D341Med (cell line): ENCODE results near the gene NPFFR1.

Experiments used
- DNase-seq: peaks from one replicate; pipeline ENCODE4 v3.0.0; 2012; ENCODE audit warnings: low spot score

The NPFFR1 gene

DNA sequence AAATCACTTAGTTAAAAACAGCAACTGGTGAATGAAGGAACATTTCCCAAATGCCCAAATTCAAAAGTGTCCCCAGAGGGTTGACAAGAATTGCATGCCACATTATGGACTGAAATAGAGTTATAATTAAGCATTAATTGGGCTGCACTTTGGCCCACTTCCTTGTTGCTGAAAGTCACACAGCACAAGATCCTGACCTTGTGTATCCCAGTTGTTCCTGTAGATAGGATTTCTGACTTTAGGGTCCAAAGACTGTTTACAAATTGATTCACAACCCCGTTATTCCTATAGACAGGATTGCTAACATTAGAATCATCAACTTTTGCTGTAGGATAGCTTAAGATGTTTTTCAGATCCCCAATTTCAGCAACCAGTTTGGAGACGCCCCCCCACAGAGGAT is 31.5 kb upstream of the NPFFR1 start:
- no peak for DNase-seq

GRCh38 chr10:70312972-70313371 is 29.2 kb upstream of the NPFFR1 start:
- DNase-seq: no peak

DNA sequence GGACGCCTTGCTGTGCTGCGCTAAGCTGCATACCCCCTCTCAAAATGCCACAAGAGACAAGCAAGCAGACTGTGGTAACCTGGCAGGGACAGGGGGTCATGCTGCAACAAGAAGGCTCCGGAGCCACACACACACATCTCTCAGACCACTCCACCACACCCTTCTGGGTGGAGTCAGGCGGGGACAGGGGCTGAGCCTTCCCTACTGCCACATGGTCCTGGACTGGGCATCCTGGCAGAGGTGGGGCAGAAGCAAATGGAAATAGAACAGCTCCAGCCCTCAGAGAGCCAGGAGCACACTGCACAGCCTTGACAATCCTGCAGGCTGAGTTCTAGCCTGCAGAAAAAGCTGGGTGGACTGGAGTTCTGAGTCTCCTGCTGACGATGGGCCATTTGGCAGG is 28.4 kb upstream of the NPFFR1 start:
- no peak for DNase-seq

DNA sequence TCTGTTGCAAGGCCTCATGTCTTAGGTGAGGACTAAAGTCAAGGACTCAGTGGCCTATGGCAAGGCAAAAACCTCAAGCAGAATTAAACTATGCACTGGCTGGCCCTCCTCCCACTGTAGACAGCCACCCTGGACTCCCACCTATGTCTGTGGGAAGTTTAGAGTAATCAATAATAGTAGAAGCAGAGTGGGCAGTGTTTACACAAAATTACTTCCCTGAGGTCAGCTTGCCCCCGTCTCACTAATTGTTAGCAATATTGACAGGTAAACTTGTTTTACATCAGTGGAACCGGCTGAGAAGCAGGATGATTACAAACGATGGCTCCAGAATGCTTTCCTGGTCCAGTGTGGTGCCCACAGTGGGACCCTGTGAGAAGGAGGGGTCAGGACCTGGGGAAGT is 27.9 kb upstream of the NPFFR1 start:
- DNase-seq: no peak

DNA sequence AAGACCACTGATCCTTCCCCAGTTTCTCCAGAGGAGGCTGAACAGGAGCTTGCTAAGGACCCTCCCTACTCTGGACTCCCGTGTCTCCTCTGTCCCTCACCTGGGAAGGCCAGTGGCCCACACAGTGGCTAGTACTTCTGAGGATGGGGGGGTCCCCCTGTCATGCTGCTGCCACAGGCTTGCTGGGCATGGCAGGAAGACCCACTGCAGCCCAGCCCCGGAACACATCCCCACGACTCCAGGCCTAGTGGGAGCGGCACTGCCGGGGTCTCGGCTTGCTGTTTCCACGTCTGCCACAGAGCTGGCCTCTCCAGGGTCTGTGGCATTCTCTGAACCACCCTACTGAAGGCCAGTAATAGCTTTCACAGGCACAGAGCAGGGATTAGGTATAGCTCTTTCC is 25.9 kb upstream of the NPFFR1 start:
- no peak for DNase-seq

DNA sequence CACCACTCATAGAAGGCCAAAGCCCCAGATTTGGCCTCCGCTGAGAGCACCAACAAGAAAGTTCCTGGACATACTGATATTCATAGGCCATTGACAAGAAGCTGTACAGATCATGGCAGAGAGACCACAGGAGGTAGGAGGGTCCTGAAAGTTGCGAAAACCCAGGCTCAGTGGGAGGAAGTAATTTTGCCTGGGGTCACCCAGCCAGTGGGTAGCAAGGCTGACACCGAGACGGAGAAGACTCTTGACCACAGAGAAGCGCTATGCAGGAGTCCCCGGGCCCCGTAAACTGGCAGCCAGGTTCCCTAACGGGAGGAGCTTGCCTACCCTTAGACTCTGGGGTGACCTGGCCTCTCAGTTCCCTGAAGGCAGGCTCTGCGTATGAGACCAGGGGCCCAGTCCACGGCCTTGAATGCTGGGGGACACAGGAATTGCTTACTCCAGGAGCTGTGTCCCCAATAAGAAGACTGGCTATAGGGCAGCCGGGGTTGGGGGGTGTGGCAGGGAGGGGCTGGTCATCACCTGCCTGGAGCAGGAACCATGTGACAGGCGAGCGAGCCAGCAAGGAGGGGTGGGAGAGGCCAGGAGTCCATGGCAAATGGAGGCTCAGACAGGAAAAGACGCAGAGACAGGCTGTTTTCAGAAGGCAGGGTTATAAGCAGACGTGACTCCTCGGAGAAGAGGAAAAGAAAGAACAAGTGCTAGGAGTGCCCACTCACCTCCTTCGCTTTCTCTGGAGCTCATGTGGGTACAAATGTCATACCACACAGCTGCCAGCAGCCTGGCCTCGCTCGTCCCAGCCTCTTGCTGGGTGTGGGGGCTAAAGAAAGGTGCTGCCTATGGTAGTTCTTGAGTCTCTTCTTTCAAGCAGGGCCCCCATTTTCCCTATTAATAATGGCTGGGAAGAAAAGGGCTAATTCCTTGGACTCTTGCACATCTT is 24.6 kb upstream of the NPFFR1 start:
- DNase-seq: no peak

DNA sequence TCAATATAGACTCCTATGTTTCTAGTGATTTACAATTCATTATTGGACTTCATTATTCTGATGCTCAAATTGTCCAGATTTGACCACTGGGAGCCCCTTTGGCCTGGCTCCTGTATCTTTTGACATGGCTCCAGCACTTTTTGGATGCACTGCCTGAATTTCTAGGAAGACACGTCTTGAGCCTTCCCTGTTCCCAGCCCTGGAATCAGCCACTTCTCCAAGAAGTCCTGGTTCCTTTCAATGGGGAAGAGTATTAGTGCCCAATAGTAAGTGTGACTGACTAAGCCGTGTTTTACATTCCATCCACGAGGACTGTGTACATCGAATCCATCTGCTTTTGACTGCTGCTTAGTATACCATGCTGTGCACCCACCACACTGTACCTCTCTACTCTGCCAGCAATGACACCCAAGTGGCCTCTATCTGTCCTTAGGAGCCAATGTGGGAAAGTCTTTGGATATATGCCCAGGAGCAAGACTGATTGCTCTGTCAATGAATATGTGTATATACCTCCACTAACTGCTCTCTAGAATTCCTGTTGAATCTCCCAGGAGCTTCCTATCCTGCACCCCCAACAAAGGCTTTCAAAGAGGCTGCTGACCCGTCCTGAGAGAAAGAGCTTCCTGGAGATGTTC is 23.2 kb upstream of the NPFFR1 start:
- DNase-seq: no peak

GRCh38 chr10:70306181-70306705 is 22.4 kb upstream of the NPFFR1 start:
- no peak for DNase-seq

DNA sequence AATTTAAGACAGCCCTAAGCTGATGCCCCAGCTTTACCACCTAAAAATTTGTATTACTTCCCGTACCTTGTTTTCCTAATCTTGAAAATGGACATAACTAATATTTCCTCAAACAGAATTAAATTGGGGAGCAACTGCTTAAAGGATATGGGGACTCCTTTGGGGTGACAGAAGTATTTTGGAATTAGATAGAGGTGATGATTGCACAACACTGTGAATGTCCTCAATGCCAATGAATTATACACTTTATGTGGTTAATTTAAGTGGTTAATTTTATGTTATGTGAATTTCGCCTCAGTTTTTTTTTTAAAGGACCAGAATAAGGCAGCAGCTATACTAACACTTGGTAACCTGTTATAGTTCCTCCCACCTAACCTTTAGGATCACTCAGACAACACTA is 19.9 kb upstream of the NPFFR1 start:
- no peak for DNase-seq

GRCh38 chr10:70302292-70302691 is 18.5 kb upstream of the NPFFR1 start:
- no peak for DNase-seq

- no peak for DNase-seq
These were observed 17.2 kb upstream of the NPFFR1 start for GRCh38 chr10:70300908-70301597.

DNA sequence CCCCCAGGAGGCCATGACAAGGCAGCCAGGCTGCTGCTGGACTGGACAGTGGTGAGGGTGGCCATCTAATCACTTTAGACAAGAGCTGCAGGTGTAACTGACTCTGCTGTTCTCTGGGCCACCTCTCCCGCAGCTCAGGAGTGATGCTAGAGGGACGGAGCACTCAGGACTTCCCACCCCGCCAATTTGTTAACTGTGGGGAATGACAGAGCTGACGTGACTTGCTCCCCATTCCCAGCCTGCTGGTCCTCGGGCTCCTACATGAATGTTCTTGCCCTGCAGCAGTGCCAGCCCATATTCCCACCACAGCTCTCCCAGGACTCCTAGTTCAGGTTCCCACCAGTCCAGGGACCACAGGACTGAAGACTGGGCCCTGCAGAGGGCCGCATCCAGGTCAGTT is 16.7 kb upstream of the NPFFR1 start:
- DNase-seq: no peak

- DNase-seq: no peak
These were observed 16.1 kb upstream of the NPFFR1 start for GRCh38 chr10:70299876-70300275.

DNA sequence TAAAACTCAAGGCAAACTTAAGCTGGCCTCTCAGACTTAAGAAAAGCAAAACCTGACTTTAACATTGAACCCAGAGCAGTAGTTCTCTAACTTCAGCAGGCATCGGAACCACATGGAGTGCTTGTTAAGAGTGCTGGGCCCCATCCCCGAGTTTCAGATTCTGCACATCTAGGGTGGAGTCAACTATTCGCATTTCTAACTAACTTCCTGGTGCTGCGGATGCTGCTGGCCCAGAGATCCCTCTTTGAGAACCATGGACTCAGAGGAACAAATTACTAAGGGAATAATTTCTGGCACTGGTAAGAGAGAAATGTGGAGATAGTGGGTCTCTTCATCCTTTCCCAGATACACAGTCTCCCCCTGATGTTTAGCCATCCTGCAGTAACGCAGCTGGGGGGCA is 14.6 kb upstream of the NPFFR1 start:
- DNase-seq: no peak

- DNase-seq: no peak
These were observed 13.4 kb upstream of the NPFFR1 start for GRCh38 chr10:70297224-70297623.

GRCh38 chr10:70296406-70296899 is 12.6 kb upstream of the NPFFR1 start:
- no peak for DNase-seq

DNA sequence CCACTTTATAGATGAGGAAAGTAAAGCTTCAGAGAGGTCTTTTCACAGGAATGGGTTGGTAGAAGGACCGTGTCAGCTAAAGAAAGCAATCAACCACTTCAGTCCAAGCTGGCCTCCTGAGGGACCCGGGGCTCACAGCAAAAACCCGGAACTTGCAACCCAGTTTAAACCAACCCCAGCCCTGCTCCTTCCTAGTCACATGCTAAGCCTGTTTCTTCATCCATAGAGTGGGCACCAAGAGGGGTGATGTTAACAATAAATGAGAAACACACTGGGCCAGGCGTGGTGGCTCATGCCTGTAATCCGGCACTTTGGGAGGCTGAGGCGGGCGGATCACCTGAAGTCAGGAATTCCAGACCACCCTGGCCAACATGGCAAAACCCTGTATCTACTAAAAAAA is 12.1 kb upstream of the NPFFR1 start:
- DNase-seq: no peak

GRCh38 chr10:70295321-70295720 is 11.5 kb upstream of the NPFFR1 start:
- no peak for DNase-seq

- DNase-seq: no peak
These were observed 9.5 kb upstream of the NPFFR1 start for GRCh38 chr10:70293169-70293843.

GRCh38 chr10:70292004-70292403 is 8.2 kb upstream of the NPFFR1 start:
- no peak for DNase-seq

DNA sequence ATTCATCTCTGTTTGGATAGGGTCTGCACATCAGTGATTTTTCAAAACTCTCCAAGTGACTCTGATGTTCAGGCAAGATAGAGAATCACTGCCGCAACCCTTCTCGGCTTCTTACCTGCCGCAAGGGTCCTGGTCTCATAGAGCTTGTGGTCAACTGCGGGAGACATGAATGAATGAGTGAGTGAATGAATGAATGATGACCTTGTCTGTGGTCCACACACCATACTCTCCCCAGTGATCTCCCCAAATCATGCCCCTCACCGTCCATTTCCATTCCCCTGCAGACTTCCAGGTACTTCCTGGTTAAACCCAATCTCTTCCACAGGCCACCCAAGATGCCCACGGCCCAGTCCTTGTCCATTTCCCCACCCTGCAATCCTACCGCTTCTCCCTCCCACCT is 5.9 kb upstream of the NPFFR1 start:
- no peak for DNase-seq

DNA sequence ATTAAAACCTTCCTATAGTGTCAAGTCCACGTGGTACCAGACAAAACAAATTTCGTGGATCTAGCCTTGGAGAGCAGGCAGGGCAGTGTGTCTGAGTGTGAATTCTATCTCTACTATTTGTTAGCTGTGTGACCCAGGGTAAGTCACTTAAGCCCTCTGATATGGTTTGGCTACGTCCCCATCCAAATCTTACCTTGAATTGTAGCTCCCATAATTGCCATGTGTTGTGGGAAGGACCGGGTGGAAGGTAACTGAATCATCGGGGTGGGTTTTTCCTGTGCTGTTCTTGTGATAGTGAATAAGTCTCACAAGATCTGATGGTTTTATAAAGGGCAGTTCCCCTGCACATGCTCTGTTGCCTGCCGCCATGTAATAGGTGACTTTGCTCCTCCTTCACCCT is 2.8 kb upstream of the NPFFR1 start:
- no peak for DNase-seq
